Measurements from ENCODE around the gene BBS2. TPM values are rescaled to one million over a fixed set of nuclear protein-coding genes. Genes with fewer than 3 reads are reported as not detected.
A peak's percentile ranks its signal among the peaks of the same experiment; 100 is the strongest.

Gene BBS2
- total RNA-seq, 2 donors from 2014 or later = 14.3 to 19.1 TPM

DNA sequence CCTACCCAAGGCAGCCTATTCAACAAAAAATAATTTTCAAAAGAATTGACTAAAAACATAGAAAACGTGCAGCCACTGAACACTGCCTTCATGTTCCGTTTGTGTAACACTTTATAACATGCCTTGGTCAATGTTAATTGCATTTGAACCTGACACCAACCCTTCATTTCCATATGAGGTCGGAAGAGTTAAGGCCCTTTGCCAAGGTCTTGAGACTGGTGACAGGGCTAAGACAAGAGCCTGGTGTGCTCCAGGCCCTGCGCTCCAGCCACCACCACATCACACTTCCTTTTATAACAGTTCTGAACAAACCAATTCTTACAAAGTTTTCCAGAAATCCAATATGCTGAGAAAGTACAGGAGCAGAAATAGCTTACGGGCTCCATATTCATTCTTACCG lies 4.2 kb downstream of the BBS2 start:
- H3K27me3 ChIP-seq = no peaks in the 10 kb centered on the region
- no peak for ATAC-seq
- peaks cover 39% of the 10 kb centered on the region for H3K4me1 ChIP-seq
- H3K36me3 ChIP-seq (replicated peaks in 1 of 2; ENCODE audit: insufficient read depth in 1 of 2, low read depth in 2 of 2) = no peaks in the 10 kb centered on the region
- H3K27ac ChIP-seq = no peak overlapping the region
- WGBS, 2 donors = 78% methylated on average over 6 of the region's 6 CpGs
- no peak for DNase-seq
- H3K4me3 ChIP-seq = no peak overlapping the region
- intact Hi-C loops (cut with DNase I) = loop anchor here (10.0 kb wide), 1 partner anchor 189 kb away; no protein-coding TSS in a partner anchor
- TF ChIP-seq, protein P1, sequence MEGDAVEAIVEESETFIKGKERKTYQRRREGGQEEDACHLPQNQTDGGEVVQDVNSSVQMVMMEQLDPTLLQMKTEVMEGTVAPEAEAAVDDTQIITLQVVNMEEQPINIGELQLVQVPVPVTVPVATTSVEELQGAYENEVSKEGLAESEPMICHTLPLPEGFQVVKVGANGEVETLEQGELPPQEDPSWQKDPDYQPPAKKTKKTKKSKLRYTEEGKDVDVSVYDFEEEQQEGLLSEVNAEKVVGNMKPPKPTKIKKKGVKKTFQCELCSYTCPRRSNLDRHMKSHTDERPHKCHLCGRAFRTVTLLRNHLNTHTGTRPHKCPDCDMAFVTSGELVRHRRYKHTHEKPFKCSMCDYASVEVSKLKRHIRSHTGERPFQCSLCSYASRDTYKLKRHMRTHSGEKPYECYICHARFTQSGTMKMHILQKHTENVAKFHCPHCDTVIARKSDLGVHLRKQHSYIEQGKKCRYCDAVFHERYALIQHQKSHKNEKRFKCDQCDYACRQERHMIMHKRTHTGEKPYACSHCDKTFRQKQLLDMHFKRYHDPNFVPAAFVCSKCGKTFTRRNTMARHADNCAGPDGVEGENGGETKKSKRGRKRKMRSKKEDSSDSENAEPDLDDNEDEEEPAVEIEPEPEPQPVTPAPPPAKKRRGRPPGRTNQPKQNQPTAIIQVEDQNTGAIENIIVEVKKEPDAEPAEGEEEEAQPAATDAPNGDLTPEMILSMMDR (IDR thresholded peaks at IDR 0.05) = no peak
- TF ChIP-seq POLR2A (IDR thresholded peaks at IDR 0.05) = no peak
- no peaks in the 10 kb centered on the region for H3K9me3 ChIP-seq

DNA sequence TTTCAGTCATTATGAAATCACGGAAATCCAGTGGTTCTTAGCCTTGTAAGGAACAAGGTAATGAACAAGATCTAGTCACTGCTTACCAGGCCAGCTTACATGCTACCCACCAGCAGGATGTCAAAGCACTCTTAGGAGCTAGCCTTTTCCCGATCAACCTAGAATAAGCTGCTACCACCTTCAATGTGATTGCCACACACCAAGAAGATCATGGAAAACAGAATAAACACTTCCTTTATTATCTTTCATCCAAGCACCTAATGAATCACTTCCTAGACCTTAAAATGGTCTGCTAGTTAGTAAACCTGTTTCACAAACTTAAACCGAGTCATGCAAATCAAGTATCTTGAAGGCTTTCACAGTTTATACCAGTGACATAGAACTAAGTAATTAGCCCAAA lies 5.0 kb downstream of the BBS2 start:
- 74 to 82% methylated on average over 3 of the region's 3 CpGs for WGBS, 2 donors
- no peaks in the 10 kb centered on the region for H3K36me3 ChIP-seq (replicated peaks in 1 of 2; ENCODE audit: insufficient read depth in 1 of 2, low read depth in 2 of 2)
- DNase-seq (no peak), ATAC-seq (no peak)
- H3K4me1 ChIP-seq = peaks cover 33% of the 10 kb centered on the region
- H3K9me3 ChIP-seq = no peaks in the 10 kb centered on the region
- intact Hi-C loops (cut with DNase I) = loop anchor here (10.0 kb wide), 1 partner anchor 190 kb away; no protein-coding TSS in a partner anchor
- TF ChIP-seq, protein P1 (IDR thresholded peaks at IDR 0.05) = no peak
- no peak for TF ChIP-seq POLR2A (IDR thresholded peaks at IDR 0.05)
- no peak overlapping the region for H3K4me3 ChIP-seq
- H3K27ac ChIP-seq = no peak overlapping the region
- H3K27me3 ChIP-seq = no peaks in the 10 kb centered on the region

DNA sequence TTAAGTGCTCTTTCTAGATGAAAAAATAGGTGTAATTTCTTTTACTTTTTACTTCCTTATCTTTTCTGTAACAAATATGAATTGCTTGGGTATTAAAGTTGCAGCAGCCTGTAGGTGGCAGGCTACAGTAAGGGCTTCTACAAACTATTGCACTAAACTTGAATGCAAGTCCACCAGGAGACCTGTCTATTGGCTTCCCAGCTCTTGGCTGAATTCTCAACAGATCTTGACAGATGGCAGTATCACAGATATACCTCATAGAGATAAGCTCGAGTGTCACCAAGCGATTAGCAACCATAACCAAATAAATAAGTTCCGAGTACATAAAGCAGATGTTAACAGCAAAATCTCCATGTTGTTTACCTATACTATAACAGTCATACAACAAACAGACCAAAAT lies 5.9 kb downstream of the BBS2 start:
- Histone ChIP-seq H3K27me3 (no peaks in the 10 kb centered on the region), H3K9me3 (no peaks in the 10 kb centered on the region), H3K27ac (peak overlapping the region in 1 of 4 donors; percentile 38), H3K4me3 (no peak overlapping the region), H3K4me1 (peaks cover 29% of the 10 kb centered on the region), H3K36me3 (replicated peaks in 1 of 2; ENCODE audit: insufficient read depth in 1 of 2, low read depth in 2 of 2) (peaks cover 0 to 6% of the 10 kb centered on the region in 2 donors)
- ATAC-seq (peak; percentile 80), DNase-seq (peak; percentile 49 to 69 (median 60))
- no peak for TF ChIP-seq POLR2A (IDR thresholded peaks at IDR 0.05)
- TF ChIP-seq, protein P1 (IDR thresholded peaks at IDR 0.05) = peak in 6 of 7 experiments; percentile 48 to 79 (median 65)
- intact Hi-C loops (cut with DNase I) = loop anchor here (10.0 kb wide), 1 partner anchor 191 kb away; no protein-coding TSS in a partner anchor
- WGBS, 2 donors = 14 to 20% methylated on average over 3 of the region's 3 CpGs

DNA sequence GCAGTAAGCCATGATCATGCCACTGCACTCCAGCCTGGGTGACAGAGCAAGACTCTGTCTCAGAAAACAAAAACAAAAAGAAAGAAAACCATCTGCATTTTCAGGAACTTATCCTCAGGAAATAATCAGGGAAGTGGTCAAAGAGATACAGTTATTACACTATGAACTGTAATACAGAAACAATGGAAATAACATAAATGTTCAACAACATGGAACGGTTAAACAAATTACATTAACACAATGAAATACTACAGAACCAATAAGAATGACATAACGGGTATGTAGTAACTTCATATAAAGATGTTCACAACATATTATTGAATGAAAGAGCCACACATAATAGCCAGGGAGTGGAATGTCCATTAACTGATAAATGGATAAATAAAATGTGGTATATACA lies 6.7 kb downstream of the BBS2 start:
- Histone ChIP-seq H3K27ac (no peak overlapping the region), H3K9me3 (no peaks in the 10 kb centered on the region), H3K36me3 (replicated peaks in 1 of 2; ENCODE audit: insufficient read depth in 1 of 2, low read depth in 2 of 2) (peaks cover 0 to 9% of the 10 kb centered on the region in 2 donors), H3K27me3 (no peaks in the 10 kb centered on the region), H3K4me1 (peaks cover 20% of the 10 kb centered on the region), H3K4me3 (no peak overlapping the region)
- TF ChIP-seq, protein P1 (IDR thresholded peaks at IDR 0.05) = no peak
- TF ChIP-seq POLR2A (IDR thresholded peaks at IDR 0.05) = no peak
- intact Hi-C loops (cut with DNase I) = loop anchor here (10.0 kb wide), 1 partner anchor 192 kb away; no protein-coding TSS in a partner anchor
- DNase-seq = no peak
- no peak for ATAC-seq
- 92 to 98% methylated on average over 2 of the region's 2 CpGs for WGBS, 2 donors

DNA sequence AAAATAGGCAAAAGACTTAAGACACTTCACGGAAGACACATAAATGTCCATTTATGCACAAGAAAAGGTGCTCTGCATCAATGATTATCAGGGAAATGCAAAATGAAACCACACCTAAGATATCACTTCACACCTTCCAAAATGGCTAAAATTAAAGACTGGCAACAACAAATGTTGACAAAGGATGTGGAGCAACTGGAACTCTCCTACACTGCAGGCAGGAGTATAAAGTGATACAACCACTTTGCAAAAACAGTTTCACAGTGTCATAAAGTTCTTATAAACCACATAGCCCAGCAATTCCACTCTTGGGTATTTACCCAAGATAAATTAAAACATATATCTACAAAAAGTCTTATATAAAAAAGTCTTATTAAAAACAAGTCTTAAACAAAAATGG lies 7.8 kb downstream of the BBS2 start:
- no peaks in the 10 kb centered on the region for H3K27me3 ChIP-seq
- H3K27ac ChIP-seq = no peak overlapping the region
- DNase-seq = no peak
- peaks cover 0 to 10% of the 10 kb centered on the region in 2 donors for H3K36me3 ChIP-seq (replicated peaks in 1 of 2; ENCODE audit: insufficient read depth in 1 of 2, low read depth in 2 of 2)
- H3K9me3 ChIP-seq = no peaks in the 10 kb centered on the region
- ATAC-seq = no peak
- H3K4me1 ChIP-seq = peaks cover 10% of the 10 kb centered on the region
- no peak overlapping the region for H3K4me3 ChIP-seq
- TF ChIP-seq, protein P1 (IDR thresholded peaks at IDR 0.05) = no peak
- no peak for TF ChIP-seq POLR2A (IDR thresholded peaks at IDR 0.05)
- intact Hi-C loops (cut with DNase I) = loop anchor here (10.0 kb wide), 1 partner anchor 193 kb away; no protein-coding TSS in a partner anchor
- WGBS, 2 donors = 100% methylated on average over 1 of the region's 1 CpG

Data from body of pancreas (tissue), 4 donors.